ENCODE results near the gene PLA2G4B.
"Not testable (repeated sequence)": the region's sequence is repeated elsewhere in the genome, so short reads cannot be mapped to it uniquely, and the experiment has no call there.

The PLA2G4B gene

GRCh38 chr15:41829959-41830646 lies 8.5 kb upstream of the PLA2G4B start:
- Histone ChIP-seq H3K4me1 (ENCODE audit: low read depth, poor library complexity, severe bottlenecking) (peaks cover 10% of the 10 kb centered on the region), H3K27me3 (ENCODE audit: insufficient read depth, low read depth) (no peaks in the 10 kb centered on the region), H2AFZ (ENCODE audit: low read depth) (no peak overlapping the region), H3K4me3 (IDR thresholded peaks at IDR 0.05; ENCODE audit: insufficient read depth, low read depth, low read length) (no peak overlapping the region), H3K27ac (no peak overlapping the region), H4K20me1 (ENCODE audit: insufficient read depth) (no peaks in the 10 kb centered on the region), H3K36me3 (ENCODE audit: insufficient read depth) (no peaks in the 10 kb centered on the region), H3K79me2 (ENCODE audit: insufficient read depth, low read depth) (no peaks in the 10 kb centered on the region), H3K4me2 (no peak overlapping the region), H3K9ac (no peak overlapping the region)
- TF ChIP-seq CTCF (conservative IDR thresholded peaks at IDR 0.05; ENCODE audit: low read depth, low read length), result no peak

GRCh38 chr15:41831291-41831690 lies 7.4 kb upstream of the PLA2G4B start:
- H3K4me1 ChIP-seq (ENCODE audit: low read depth, poor library complexity, severe bottlenecking); H3K27ac ChIP-seq; H3K9ac ChIP-seq; H3K4me2 ChIP-seq; H4K20me1 ChIP-seq (ENCODE audit: insufficient read depth); H3K27me3 ChIP-seq (ENCODE audit: insufficient read depth, low read depth); H3K79me2 ChIP-seq (ENCODE audit: insufficient read depth, low read depth); H3K4me3 ChIP-seq (IDR thresholded peaks at IDR 0.05; ENCODE audit: insufficient read depth, low read depth, low read length); H3K36me3 ChIP-seq (ENCODE audit: insufficient read depth); H2AFZ ChIP-seq (ENCODE audit: low read depth): not testable (repeated sequence)

DNA sequence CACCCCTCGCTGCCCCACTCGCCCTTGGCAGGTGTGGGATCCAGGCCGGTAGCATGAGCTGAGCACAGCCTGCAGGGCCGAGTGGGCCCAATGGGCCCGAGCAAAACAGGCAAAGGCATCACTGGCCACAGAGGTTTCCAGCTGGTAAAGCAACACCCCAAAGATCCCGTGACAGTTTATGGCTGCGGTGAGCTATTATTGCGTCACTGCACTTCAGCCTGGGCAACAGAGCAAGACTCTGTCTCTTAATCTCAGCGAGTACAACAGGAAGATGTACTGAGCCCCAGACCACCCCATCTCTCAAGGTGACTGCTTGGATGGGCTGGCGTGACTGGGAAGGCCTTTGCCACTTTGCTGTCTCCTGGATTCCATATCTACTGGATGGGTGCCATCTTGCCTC lies 6.4 kb upstream of the PLA2G4B start:
- Histone ChIP-seq H3K9ac (no peak overlapping the region), H3K79me2 (ENCODE audit: insufficient read depth, low read depth) (no peaks in the 10 kb centered on the region), H3K4me3 (IDR thresholded peaks at IDR 0.05; ENCODE audit: insufficient read depth, low read depth, low read length) (no peak overlapping the region), H3K4me2 (no peak overlapping the region), H3K27ac (no peak overlapping the region), H3K4me1 (ENCODE audit: low read depth, poor library complexity, severe bottlenecking) (peaks cover 10% of the 10 kb centered on the region), H3K36me3 (ENCODE audit: insufficient read depth) (no peaks in the 10 kb centered on the region), H3K27me3 (ENCODE audit: insufficient read depth, low read depth) (no peaks in the 10 kb centered on the region), H2AFZ (ENCODE audit: low read depth) (no peak overlapping the region), H4K20me1 (ENCODE audit: insufficient read depth) (no peaks in the 10 kb centered on the region)
- no peak for TF ChIP-seq CTCF (conservative IDR thresholded peaks at IDR 0.05; ENCODE audit: low read depth, low read length)

DNA sequence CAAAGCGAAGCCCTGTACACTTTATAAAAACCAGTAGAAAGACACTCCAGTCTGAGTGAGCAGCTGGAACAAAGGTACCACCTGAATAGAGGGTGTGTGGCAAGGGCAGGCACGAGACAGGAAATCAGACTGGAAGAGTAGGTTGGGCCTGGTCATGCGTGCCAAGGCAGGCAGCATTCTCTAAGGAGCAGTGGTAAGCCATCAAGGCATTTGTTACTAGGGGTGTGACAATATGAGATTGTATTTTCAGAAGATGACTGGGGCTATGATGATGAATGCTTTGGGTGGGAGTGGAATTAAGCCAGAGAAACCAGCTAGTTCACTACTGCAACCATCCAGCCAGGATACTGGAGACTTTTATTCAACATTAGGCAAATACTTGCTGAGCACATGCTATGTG lies 5.8 kb upstream of the PLA2G4B start:
- no peaks in the 10 kb centered on the region for H3K79me2 ChIP-seq (ENCODE audit: insufficient read depth, low read depth)
- no peak overlapping the region for H3K27ac ChIP-seq
- no peaks in the 10 kb centered on the region for H3K27me3 ChIP-seq (ENCODE audit: insufficient read depth, low read depth)
- H3K4me3 ChIP-seq (IDR thresholded peaks at IDR 0.05; ENCODE audit: insufficient read depth, low read depth, low read length), result no peak overlapping the region
- TF ChIP-seq CTCF (conservative IDR thresholded peaks at IDR 0.05; ENCODE audit: low read depth, low read length), result no peak
- no peak overlapping the region for H3K9ac ChIP-seq
- H4K20me1 ChIP-seq (ENCODE audit: insufficient read depth), result no peaks in the 10 kb centered on the region
- H3K4me1 ChIP-seq (ENCODE audit: low read depth, poor library complexity, severe bottlenecking), result peaks cover 10% of the 10 kb centered on the region
- no peak overlapping the region for H2AFZ ChIP-seq (ENCODE audit: low read depth)
- no peaks in the 10 kb centered on the region for H3K36me3 ChIP-seq (ENCODE audit: insufficient read depth)
- H3K4me2 ChIP-seq, result no peak overlapping the region

DNA sequence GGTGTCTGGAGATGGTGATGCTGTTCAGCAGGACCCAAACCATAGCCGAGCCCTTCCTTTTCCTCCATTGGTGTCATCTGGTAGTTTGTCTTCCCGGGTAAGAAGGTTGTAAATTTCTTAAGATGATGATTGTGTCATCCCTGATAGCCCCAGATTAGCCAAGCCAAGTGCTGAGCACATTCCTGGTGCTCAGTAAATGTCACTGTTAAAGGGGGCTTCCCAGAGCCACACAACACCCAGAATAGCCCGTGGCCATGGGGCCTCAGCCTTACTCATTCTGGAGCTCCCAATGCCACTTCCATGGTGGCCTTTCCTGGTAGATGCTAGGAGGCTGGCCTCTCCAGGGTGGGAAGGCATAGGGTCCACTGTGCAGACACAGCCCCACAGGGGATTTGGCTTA lies 4.6 kb upstream of the PLA2G4B start:
- Histone ChIP-seq H3K4me2 (no peak overlapping the region), H3K27ac (no peak overlapping the region), H3K4me1 (ENCODE audit: low read depth, poor library complexity, severe bottlenecking) (peaks cover 4% of the 10 kb centered on the region), H3K4me3 (IDR thresholded peaks at IDR 0.05; ENCODE audit: insufficient read depth, low read depth, low read length) (no peak overlapping the region), H3K9ac (no peak overlapping the region), H3K27me3 (ENCODE audit: insufficient read depth, low read depth) (no peaks in the 10 kb centered on the region), H3K36me3 (ENCODE audit: insufficient read depth) (no peaks in the 10 kb centered on the region), H3K79me2 (ENCODE audit: insufficient read depth, low read depth) (no peaks in the 10 kb centered on the region), H4K20me1 (ENCODE audit: insufficient read depth) (no peaks in the 10 kb centered on the region), H2AFZ (ENCODE audit: low read depth) (no peak overlapping the region)
- TF ChIP-seq CTCF (conservative IDR thresholded peaks at IDR 0.05; ENCODE audit: low read depth, low read length), result no peak
